HG02885 (cell line): ENCODE results near the gene FAM200B.

Experiments used
- ATAC-seq: cut with Tn5 transposase; IDR thresholded peaks from one replicate; pipeline ENCODE4 v1.9.1; 2021; ENCODE audit warnings: mild to moderate bottlenecking; ENCODE audit not compliant: unreplicated experiment, poor library complexity

Gene FAM200B

DNA sequence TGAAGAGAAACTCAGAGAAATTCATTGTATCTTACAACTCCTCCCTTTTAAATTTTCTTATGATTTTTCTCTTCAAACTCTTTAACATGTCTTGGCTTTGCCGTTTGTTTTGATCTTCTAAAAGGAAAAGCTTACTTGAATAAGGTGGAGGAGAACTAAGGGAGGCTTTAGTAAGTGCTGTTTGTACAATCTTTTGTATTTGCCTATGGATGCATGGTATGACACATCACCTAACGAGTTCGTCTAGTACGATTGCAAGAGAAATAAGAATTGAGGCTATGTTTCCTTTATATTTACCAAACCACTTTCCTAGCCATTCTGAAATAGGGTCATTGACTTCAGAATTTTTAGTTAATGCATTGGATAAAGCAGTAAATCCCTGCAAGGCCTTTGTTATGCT lies 12.8 kb downstream of the FAM200B start:
- ATAC-seq: no peak

DNA sequence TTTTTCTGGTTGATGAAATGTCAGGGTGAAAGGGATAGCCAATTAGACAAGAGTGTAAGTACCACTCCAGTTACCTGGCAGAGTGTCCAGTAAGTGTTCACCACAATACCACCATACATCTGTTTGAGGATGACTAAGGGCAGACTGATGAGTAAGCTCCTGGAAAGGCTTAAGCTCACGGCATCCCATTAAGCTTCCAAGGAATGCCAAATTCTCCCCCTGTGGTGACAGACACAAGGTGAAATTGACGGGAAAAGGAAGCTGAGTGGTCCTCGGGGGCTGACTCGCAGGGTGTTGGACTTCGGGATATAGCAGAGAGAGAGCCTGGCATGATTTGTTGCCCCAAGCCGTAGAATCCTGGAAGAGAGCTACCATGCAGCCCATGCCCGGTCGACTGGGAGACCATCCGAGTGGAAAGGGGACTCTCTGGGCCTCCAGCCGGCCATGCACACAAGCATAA lies 13.6 kb downstream of the FAM200B start:
- ATAC-seq: no peak

DNA sequence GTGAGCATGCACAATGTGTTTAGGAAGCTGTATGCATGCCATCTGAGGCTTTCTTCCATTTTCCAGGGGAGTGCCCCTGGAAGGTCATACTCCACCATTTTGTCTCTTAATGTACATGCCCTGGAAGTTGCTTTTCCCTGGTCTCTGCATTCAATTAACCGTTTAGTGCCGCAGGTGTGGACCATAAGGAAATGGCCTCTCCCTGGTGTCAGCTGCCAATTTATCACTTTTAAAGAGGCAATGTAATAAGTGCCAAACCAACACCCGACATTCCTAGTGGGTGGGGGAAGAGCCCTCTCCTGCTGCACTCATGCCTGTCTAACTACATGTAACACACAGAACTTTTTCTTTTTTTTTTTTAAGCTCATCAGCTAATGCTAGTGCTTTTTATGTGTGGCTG lies 14.1 kb downstream of the FAM200B start:
- no peak for ATAC-seq

DNA sequence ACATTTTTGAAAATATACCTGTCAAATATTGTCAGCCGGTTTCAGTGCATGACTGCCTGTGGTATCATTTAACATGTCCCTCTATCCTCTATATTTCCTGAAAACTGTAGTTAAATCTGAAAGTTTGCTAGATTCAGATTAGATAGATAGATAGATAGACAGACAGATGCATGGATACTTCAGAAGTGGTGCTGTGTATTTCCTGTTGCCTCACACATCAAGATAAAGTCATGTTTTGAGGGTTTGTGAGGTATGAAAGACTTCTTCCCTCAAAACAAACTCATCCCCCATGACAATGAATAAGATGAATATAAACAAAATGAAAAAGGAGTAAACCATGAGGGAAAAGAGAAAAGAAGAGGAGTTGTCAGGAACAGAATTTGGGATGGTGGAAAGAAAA lies 15.2 kb downstream of the FAM200B start:
- ATAC-seq: no peak

DNA sequence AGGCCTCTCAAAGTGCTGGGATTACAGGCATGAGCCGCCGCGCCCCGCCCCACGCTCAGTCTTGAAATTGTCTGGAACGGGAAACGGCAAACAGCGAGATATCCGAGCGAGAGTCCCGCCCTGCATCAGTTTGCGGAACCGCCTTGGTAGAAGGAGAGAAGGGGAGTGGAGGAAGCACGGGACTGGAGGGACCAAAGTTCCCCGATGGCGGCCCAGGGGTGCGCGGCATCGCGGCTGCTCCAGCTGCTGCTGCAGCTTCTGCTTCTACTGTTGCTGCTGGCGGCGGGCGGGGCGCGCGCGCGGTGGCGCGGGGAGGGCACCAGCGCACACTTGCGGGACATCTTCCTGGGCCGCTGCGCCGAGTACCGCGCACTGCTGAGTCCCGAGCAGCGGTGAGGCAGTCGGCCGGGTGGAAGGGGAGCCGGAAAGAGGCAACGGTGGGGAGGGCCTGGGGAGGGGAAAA lies 21.3 kb downstream of the FAM200B start, which contains the start of gene BST1:
Gene BST1, plus strand, starts transcription at position 125 of the 463 bp plus-strand sequence. Its CDS starts 80 bp downstream, at position 205.
- ATAC-seq: peak; percentile 72

DNA sequence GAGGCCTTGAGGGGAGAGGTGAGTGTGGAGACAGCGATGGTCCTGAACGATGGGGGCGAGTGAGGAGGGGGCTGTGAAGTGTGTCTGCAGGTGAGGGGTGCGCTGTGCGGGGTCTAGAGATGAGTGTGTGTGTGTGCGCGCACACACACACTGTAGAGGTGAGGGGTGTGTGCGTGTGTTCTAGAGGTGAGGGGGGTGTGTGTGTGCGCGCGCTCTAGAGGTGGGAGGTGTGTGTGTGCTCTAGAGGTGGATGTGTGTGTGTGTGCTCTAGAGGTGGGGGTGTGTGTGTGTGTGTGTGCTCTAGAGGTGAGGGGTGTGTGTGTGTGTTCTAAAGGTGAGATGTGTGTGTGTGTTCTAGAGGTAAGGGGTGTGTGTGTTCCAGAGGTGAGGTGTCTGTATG lies 21.8 kb downstream of the FAM200B start:
- no peak for ATAC-seq

DNA sequence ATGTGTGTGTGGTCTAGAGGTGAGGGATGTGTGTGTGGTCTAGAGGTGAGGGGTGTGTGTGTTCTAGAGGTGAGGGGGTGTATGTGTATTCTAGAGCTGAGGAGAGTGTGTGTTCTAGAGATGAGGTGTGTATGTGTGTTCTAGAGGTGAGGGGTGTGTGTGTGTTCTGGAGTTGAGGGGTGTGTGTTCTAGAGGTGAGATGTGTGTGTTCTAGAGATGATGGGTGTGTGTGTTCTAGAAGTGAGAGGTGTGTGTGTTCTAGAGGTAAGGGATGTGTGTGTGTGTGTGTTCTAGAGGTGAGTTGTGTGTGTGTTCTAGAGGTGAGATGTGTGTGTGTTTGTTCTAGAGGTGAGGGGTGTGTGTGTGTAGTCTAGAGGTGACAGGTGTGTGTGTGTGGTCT lies 22.5 kb downstream of the FAM200B start:
- no peak for ATAC-seq

DNA sequence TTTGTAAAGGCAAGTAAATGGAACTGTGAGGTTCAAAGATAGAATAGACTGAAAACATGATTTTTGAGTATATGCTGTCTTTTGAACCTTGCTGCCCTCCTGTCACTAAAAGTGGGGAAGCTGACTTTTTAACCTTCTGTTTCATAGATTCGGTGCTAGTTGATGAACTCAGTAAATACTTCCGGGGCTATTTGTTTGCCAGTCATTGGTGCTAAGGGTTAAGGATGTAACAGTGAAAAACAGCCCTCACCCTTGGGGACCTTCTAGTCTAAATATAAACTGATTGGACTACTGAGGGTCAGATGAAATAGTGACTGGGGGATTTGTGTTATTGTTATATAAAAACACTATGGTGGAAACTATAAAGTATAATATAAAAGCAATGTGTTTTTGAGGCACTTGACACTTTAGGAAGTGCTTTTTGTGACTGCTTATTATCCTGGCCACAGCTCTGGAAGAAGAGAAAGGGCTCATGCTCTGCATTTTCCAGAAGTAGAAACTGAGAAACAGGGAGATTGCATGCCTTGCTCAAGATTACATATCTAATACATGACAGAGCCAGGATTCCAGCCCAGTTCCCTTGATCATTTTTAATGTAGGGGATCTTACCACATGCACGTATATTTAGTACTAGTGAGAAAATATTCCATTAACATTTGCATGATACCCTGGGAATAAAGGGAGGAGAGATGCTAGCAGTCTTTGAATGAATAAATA lies 25.2 kb downstream of the FAM200B start:
- ATAC-seq: no peak

DNA sequence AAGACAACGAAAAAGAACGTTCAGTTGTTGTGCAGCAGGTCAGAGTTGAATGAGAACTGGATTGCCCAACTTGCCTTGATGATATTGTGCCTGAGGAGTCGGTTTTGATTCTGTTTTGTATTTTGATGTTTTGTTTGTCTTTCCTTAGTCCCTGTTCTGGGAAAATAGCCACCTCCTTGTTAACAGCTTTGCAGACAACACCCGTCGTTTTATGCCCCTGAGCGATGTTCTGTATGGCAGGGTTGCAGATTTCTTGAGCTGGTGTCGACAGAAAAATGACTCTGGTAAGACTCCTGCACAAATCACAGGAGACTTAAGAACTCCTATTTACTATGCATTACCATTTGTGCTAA lies 25.7 kb downstream of the FAM200B start:
- no peak for ATAC-seq

DNA sequence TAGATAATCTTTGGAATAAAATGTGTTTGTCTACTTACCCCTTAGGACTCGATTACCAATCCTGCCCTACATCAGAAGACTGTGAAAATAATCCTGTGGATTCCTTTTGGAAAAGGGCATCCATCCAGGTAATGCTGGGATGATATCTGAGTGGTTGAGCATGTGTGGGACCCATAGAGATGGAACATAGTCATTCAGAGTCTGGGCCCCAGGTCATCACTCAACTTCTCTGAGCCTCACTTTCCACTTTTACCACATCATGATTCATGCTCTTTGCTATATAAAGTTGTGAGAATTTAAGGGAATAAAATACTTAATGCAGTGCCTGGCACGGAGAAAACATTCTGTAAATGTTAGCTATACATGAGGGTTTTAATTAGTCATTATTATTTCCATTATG lies 30.1 kb downstream of the FAM200B start:
- ATAC-seq: no peak

DNA sequence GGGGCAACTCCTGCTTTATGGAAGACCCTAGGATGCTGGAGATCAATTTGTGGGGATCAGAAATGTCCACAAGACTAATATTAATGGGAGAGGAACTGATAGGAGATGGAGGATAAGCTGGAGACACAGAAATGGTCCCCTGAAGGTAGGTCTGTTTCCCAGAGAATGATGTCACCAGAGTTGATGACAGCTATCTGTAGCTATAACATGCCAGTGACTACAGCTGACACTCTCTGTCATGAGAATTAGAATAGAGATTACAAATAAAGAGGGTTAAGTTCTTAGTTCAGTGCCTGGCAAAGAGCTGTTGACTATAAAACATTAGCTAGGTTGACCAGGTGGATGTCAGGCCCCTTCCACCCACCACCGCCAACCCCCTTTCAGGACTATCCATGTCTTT lies 30.6 kb downstream of the FAM200B start:
- ATAC-seq: no peak

DNA sequence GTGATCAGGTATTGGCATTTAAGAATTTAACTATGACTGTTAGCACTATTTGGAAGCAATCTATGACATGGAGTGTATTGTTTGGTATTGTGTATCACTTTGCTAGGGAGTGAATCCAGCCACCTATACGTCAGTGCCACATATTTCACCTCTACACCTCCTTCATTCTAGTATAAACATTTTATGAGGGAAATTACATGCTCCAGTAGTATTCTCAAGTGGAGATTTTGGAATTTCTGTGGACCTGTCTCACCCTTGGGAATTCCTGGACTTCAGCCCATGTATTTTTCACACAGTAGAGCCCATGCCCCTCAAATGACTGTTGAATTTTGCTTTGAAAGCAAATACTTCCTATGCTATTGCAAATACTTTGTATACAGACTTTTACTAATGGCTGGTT lies 32.5 kb downstream of the FAM200B start:
- ATAC-seq: no peak

DNA sequence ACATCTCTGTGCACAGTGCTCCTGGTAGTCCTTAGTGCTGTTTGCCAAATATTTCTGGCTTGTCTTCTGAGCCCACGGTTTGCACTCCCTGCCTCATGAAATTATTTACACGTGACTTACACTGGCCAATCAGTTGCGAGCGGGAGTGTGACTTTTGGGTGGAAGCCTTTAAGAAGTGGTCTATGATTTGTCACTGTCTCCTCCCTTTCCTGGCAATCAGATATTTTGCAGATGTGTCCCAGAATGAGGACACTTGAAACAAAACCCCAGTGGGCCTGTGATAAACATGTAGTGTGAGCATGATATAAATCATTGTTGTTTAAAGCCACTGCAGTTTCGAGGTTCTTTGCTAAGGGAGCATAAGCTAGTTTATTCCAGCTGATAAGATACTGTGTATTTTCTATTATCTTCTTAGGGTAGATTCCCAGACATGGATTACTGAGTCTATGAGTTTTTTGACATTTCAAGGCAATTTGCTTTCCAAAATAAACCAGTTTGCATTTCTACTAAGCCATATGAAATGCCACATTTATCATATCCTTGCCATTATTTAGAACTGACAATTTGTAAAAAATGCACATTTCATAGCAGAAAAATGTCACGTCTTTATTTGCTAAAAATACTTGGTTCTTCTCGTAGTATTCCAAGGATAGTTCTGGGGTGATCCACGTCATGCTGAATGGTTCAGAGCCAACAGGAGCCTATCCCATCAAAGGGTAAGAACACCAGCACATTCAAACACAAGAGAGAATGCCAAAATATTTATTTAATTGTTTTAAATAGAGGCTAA lies 33.2 kb downstream of the FAM200B start:
- ATAC-seq: no peak

DNA sequence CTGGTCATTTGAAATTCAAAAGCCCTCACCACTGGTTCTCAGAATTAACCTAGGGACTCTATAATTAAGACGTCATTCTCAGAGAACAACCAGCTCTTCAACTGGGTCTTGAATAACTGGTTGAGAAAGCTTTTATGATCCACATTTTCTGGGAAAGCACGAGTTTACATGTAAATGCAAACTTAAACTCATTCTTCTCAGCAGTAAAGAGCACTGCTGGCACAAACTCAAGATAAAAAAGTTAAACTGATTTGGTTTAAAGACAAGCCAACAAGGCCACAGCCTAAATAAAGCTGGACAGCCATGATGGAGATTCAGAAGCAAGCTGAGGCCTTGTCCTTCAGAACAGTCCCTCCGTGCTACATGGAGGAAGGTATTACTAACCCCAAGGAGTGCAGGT lies 34.5 kb downstream of the FAM200B start:
- no peak for ATAC-seq

DNA sequence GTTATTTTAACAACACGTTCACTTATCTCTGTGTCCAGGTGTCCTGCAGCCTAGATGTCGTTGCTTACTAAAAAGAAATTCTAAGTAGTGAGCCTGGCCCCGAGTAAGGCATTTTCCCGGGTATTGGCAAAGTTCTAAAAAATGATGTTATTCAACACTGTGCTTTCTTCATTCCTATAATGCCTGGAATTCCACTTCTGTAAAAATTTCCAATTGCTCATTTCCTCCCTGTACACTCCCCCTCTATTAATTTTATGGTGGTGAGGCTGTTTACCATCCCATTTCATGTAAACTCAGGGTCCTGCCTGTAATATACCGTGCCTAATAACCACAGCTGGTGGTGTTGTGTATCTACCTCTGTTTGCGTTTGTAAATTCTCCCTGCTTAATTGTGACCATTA lies 35.5 kb downstream of the FAM200B start:
- ATAC-seq: no peak

DNA sequence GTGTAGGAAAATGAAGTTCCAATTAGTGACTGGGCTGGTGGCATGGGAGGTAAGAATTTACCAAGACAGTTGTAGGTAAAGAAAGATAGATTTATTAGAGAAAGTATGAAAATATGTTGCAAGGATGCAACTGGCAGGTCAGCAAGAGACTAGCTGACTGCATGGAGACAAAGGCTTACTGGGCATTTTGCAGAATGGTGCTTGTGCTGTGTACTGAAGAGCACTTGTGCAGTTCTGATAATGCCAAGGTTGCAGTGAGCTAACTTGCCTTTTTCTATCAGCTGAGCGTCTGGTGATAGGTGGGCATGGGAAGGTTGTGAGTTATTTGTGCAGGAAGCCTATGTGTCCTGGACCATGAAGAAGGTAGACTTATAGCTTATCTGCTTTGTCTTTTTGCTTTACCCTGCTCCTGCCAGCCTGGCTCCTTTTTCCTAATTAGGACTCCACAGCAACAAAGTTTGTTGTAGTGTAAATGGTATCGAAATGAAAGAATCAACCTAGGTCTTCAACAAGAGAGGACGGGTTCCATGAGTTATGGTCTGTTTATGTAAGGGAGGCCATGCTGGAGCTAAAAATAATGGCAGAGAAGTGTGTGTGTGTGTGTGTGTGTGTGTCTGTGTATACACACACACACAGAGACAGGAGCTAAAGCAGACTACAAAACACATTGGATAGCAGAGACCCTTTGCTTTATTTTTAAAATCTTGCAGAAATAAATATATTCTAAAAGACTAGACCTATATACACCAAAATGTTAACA lies 36.2 kb downstream of the FAM200B start:
- ATAC-seq: no peak

DNA sequence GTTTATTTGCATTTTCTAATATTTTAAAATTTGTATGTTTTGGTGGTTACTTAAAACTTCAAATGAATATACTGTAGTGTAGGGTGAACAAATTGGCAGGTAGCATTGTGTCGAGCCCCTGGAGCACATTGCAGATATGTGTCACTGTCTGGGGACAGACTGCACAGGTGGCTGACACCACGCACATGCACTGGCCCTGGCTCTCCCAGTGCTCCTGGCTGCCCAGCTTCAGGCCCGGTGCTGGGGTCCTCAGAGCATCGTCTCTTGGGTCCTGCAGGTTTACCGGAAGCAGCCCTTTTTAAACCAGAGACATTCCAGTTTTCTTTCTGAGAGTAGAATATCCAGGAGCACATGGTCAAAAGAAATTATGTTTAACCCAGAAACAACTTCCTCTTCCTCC lies 36.8 kb downstream of the FAM200B start:
- no peak for ATAC-seq

DNA sequence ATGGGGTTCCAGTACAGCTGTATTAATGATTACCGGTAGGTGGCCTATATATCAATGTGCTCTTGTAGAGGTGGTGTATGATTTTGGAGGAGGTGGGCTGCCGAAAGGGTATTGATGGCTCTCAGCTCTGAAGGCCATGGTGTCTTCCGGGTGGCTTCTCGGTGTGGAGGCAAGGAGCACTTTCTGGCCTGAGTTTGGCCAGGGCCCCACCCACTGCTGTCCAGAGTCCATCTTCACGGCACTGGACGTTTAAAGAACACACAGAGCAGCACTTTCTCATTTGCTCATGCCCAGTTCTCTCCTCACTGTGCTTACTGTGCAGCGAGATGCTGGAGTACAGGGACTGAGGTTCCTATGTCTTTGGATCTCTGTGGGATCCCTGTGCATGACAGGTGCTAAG lies 37.3 kb downstream of the FAM200B start:
- ATAC-seq: no peak

DNA sequence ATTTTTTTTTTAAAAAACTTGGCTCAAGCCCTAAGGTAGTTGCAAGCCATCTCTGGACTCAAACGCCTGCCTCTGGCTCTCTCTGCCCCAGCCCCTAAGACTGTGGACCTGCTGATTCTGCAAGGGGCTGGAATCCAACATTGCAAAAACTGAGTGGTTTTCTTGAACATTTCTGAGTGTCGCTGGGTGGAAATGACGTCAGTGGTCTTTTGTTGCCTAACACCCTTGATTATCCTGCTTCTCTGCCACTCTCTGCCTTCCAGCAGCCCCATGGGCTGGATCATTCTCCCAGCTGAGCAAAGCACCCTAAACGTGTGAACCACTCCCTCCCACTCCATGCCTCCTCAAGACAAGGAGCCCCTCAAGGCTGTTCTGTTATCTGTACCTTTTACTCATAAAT lies 37.9 kb downstream of the FAM200B start:
- ATAC-seq: no peak

DNA sequence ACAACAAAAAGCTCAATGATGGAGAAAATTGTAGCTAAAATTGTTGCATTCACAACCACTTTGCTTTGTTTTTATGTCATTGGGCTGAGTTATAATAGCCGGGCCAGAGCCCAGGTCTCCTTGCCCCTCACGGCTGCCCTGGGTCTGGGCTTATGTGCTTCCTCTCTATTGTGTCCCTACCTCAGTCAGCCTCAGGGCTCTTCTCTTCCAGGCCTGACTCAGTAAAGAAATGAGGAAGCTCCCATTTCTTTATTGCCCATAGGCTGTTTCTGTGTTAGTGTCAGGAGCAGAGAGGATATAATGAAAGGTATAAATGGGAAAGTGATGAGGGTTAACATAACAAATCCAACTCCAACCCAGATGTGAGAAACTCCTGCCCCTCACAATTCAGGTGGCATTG lies 39.2 kb downstream of the FAM200B start:
- ATAC-seq: no peak

DNA sequence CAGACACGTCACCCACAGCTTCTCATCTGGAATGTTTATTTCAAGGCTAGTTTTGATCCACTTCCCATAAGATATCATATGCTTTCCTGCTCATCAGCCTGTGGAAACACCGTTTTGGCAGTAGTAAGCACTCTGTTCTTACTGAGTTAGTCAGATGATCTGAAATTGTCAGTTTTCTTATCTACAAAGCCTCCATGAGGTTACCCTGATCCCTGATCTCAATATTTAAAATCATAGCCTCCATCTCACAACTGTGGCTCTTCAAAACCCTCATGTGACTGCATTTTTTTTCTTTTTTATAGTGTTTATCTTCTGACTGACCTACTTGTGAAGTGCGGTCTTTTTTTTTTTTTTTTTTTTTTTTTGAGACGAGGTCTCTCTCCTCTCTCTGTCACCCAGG lies 44.0 kb downstream of the FAM200B start:
- ATAC-seq: no peak
